ENCODE results near the gene FKRP.
A peak's percentile ranks its signal among the peaks of the same experiment; 100 is the strongest.
"Not testable (repeated sequence)": the region's sequence is repeated elsewhere in the genome, so short reads cannot be mapped to it uniquely, and the experiment has no call there.

The FKRP gene, protein sequence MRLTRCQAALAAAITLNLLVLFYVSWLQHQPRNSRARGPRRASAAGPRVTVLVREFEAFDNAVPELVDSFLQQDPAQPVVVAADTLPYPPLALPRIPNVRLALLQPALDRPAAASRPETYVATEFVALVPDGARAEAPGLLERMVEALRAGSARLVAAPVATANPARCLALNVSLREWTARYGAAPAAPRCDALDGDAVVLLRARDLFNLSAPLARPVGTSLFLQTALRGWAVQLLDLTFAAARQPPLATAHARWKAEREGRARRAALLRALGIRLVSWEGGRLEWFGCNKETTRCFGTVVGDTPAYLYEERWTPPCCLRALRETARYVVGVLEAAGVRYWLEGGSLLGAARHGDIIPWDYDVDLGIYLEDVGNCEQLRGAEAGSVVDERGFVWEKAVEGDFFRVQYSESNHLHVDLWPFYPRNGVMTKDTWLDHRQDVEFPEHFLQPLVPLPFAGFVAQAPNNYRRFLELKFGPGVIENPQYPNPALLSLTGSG

DNA sequence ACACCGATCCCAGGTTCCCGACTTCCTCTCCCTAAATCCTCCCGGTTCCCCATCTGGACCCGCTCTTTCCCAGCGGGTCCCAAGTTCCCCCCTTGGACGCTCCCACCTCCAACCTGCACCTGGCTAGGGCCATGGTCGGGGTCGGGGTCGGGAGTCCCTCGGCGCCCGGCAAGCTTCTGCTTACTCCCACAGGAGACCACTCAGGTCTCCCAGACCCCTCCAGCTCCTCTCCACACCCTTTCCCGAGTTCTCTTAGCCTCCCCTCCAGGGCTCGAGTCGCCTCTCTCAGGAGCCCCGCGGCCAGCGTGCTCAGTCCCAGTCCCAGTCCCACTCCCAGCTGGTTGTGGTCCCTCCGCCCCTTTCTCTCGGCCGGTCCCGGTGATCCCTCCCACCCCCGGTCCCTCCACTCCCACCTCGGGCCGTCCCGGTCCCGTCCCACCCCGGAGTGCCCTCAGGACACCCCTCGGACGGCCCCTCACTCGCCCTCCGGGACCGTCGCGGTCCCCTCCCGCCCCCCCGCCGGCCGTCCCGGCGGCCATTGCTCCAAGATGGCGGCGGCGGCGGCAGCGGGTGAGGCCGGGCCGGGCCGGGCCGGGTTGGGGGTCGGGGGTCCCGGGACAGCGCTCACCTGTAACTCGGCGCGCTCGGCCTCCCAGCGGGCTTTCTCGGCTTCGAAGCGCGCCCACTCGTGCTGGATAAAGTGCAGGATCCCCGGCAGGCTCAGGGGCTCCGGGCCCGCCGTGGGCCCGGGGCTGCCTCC, at the start of gene FKRP:
FKRP (plus strand) TSS at position 537 of the 760 bp plus-strand sequence. CDS start 9,394 bp downstream, outside the sequence.
- DNase-seq, result no peak

DNA sequence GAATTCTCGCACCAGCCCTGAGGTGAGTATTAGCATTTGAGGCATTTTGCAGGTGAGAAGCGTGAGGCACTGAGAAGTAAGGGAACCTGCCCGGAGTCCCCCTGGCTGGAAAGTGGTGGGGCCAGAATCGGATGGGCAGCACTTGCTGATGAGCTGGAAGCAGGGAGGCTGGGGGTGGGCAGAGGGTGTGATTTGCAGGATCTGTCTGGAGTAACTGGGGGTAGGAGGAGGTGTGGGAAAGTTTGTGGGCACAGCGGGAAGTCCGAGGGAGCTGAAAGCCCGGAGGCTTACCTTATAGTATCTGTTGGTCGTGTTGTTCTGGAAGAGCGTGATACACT, 49.0 kb upstream of the FKRP start:
- no peak for DNase-seq

DNA sequence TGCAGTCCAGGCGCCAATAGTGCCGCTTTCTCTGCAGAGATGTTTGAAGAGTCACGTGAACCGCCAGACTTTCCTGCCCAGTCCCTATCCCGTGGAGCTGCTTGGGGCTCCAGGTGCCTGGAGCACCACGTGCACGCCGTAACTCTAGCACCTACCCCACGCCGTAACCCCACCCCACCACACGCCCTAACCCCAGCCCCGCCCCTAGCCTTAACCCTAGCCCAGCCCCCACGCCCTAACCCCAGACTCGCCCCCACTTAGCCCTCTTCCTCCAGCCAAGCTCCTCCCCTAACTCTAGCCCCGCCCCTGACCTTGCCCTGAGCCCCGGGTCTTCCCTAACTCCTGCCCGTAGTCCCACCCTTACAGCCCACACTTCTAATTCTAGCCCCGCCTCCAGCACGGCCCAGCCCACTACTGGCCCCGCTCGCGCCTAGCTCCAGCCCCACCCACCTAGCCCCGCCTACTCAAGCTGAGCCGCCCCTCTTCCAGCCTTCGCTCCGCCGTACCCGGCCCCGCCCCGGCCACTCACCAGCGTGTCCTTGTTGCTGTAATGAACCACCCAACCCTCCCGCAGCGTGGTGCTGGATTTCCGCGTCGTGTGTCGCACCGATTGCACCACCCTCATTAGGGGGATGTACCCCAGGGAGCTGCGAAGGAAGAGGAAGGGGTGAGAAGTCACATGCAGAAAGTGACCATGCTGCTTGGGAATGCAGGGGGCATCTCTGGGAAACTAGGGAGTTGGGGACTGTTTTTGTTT, 48.5 kb upstream of the FKRP start:
- DNase-seq, result peak; percentile 86

DNA sequence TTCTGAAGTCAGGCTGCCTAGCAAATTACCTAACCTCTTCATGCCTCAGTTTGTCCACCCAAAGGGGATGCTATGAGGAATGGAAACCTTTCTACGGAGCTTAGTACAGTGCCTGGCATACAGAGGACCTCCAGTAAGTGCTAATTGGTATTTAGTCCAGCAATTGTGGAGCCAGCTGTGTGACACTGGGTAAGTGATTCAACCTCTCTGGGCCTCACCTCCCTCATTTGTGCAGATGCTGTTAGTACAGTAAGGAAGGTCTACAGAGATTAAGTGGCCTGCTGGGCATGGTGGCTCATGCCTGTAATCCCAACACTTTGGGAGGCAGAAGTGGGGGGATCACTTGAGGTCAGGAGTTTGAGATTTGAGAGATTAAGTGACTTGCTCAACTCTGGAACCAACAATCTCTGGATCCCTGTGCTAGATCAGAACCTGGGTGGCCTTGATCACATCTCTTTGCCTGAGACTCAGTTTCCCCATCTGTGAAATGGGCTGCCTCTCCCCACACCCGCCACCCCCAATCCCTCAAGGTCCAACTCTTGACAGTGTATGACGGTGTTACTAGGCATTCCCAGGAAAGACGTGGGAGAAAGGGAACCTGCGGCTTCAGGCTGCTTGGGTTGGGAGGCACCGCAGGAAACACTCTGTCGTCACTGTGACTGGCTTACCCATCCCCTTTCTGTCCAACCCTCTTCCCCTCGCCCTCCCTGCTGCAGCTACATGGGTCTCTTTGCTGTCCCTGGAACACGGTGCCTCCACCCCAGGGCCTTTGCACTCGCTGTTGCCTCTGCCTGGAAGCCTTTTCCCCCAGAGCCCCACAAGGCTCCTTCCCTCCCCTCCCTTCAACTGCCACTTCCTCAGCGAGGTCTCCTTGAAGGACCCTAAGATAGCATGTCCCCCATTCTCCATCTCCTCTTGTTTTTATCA, 47.2 kb upstream of the FKRP start:
- DNase-seq, result no peak

DNA sequence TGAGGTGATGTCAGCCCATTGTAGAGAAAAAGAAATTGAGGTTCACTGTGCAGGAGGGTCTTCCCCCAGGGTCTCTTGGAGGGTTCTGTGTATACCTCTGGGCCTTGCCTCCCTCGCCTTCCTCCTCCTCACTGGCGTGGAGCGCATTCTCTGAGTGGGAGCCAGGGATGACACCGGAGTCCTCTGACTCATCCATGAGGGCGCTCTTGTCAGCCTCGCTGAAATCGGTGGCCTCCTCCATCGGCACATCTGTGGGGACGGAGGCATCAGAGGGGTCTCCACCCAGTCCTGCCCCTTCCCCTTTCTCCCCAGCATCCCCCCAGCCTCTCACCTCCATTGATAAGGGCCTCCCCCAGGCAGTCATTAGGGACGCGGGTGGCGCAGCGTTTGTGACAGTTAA, 45.2 kb upstream of the FKRP start:
- no peak for DNase-seq

DNA sequence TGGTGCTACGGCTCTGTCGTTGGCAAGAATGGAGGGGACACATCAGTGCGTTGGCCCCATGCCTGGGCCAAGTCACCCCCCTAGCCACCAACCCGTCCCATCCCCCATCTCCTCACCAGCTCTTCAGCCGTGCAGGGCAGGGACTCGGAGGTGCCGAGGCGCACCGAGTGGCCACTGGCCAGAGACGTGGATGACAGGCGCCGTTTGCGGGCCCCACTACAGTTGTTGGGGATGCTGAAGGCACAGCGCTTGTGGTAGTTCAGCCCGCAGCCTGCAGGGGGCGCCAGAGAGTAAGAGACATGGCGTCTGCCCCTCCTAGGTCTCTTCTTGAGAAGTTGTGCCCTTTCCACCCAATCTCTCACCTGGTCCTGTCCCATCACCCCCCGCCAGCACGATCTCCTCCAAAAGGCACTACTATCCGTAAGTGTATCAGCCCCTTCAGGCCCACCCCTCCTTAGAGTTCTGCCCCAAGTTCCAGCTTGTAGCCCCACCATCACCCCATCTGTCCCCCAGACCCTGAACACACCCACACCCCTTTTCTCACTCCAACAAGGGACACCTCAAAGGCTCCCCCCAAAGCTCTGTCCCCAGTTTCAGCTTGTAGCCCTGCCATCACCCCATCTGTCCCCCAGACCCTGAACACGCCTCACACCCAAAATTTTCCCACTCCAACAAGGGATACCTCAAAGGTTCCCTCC, 41.3 kb upstream of the FKRP start:
- peak; percentile 15 for DNase-seq

DNA sequence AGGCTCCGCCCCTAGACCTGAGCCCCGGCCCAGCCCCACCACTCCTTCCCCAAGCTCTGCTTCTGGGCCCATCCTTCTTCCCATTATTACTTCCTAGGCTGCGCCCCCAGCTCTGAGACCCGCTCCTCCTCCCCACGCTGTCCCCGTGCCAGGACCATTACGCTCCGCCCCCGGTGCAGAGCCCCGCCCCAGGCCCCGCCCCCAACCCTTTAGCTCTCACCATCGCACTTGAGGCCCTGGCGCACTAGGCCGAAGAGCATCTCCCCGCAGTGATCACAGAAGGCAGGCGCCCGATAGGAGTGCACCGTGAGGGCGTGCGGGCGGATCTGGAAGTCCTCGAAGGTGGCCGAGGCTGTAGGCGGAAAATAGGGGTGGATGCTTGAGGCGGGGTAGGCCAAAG, 35.2 kb upstream of the FKRP start:
- no peak for DNase-seq

DNA sequence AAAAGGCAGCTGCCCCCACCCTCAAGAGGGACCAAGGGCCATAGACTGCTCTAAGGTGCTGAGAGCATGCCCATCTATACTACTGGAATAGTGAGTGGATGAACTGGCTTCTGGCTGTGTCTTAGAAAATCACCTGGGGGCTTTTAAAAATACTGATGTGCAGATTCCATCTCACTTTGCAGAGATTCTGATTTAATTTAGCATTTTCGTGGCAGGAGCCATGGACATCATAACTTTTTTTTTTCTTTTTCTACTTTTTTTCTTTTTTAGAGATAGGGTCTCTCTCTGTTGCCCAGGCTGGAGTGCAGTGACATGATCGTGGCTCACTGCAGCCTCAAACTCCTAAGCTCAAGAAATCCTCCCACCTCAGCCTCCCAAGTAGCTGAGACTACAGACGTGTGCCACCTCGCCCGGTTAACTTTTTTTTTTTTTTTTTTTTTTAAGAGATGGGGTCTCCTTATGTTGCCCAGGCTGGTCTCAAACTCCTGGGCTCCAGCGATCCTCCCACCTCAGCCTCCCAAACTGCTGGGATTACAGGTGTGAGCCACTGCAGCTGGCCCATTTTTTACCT, 33.0 kb upstream of the FKRP start:
- DNase-seq, result not testable (repeated sequence)

DNA sequence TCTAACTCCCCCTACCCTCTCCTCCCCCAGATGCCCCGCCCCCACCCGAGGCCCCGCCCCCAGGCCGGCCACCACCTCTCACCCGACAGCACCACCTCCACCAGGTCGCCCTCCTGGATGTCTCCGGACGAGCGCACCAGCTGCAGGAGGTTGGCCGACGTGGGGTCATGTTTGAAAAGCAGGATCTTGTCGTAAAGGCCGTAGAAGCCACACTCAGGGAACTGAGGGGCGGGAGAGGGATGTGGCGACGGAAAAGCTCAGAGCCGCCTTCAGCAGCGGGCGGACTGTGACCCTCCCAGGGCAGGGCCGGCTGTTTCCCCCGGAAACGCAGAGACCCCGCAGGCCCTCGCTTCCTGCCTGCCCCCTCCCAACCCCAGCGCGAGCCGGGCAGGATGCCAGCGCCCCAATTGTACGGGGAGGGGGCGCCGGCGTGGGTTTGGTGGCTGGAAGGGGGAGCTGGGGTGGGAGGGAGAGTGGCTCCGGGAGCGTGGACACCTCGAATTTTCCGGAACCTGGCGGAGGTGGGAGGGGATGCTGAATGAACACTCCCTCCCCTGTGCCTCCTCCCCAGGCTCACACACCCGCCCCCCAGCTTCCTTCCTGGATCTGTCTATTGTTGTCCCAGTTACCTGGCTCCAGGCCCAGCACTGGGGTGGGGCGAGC, 31.9 kb upstream of the FKRP start:
- peak; percentile 81 for DNase-seq

DNA sequence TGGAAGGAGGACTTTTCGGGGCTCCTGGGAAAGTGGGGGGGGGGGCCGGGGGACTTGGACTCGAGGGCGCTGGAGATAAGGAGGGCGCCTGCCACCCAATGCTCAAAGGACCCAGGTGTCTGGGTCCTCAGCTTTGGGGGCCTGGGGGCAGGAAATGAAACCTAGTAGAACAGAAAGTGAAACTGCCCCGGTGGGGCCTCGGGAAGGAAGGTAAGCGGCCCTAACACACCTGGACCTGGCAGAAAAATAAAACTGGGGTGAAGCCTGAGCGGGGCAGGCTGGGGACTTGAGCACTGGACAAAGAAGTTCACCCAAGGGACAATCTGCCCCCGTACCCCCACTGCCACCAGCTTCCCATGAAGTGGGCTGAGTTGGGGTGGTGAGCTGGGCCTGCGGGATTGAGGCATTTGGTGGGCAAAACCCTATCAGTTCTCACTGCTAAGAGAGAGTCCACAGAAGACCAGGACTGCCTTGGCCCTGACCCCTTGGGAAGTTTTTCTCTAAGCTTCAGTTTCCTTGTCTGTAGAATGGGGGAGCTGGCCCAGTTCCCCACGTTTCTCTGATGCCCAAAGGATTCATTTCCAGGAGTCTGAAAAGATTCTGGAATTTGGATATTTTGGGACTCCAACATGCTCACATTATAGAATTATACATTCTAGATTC, 31.3 kb upstream of the FKRP start:
- DNase-seq, result no peak

DNA sequence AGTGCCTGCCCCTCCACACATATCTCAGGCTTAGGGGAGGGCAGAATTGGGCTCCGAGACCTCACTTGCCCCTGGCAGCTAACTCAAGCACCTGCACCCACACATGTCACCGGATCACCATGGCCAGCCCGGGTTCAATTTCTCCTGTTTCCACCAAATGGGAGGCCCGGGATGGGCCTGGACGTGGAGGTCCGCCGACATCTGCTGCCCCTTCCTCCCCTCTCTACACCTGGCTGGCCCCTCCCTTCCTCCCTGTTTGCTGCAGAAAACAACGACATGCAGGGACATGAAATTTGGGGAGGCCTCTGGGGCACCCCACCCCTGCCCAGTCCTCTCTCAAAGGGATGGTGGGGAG, 30.3 kb upstream of the FKRP start:
- DNase-seq, result peak; percentile 51

DNA sequence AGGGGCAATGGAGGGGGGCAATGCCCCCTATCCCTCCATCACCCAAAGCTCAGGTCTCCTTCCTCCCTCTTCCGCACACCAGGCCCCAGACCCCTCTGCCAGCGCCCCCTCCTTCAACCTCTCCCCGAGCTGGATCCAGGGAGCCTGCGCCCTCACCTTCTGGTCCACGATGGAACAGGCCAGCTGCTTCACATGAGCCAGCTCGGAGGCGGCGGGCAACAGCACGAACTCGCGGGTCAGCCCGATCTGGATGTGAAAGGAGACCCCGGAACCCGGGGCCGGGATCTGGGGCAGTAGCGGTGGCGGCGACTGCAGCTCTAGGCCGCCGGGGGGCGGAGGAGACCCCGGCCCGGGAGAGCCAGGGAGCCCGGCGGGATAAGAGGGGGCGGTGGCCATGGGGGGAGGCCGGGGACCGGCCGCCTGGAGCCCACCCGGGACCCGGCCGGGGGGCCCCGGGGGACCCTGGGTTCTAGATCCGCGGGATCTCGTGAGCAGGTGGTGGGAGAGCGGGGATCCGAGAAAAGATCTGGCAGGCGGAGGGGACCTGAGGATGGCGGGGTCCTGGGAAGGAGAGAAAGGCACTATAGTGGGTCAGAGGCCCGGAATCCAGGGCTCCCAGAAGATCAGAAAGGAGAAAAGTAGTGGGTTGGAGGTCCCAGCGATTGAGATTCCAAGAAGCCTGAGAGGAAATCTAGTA, 29.7 kb upstream of the FKRP start:
- DNase-seq, result peak; percentile 37

DNA sequence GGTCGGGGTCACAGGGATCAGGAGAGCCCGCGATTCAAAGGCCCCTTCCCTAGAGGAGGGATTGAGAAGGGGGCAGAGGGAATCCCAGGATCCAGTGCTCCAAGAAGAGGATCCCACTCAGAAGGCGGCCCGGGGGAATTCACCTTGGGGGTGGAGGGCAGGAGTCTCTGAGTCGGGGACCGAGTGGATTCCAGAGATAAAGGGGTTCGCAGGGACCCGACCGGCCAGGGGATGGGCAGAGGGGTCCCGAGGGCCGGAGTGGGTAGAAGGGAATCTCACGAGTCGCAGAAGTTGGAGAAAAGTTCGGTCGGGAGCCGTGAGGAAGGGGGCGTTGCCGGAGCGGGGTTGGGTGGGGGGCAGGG, 29.2 kb upstream of the FKRP start:
- DNase-seq, result no peak

DNA sequence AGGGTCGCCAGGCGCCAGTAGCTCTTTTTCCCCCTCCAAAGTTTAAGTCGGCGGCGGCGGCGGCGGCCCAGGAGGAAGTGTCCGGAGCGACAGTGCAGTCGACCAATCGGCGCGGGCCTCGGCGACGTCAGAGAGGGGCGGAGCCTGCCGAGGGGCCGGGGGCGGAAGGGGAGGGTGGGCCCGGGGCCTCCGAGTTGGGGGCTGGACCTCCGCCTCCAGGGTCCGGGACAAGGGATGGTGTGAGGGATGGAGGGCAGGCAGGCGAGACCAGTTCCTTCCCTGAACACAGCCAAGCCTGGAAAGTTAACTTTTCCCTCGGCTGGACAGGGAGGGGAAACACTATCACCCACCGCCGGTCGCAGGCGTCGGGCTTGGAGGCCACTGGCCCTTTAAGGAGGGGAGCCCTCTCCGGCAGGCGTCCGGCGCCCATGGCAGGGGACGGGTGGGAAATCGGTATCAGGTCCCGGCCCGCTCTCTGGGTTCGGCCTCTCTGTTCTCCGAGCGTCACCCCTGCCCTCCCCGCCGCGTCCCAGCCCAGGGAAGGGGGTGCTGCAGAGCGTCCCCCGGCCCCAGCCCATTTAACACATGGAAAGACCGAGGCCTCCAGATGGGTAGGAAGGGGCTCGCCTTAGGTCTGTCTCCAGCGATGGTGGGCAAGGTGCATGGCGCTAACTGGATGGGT, 28.7 kb upstream of the FKRP start, which contains the start of gene PRKD2:
PRKD2 (minus strand) TSS at position 81 of the 682 bp plus-strand sequence. CDS start 744 bp downstream, outside the sequence.
- DNase-seq, result peak; percentile 58

DNA sequence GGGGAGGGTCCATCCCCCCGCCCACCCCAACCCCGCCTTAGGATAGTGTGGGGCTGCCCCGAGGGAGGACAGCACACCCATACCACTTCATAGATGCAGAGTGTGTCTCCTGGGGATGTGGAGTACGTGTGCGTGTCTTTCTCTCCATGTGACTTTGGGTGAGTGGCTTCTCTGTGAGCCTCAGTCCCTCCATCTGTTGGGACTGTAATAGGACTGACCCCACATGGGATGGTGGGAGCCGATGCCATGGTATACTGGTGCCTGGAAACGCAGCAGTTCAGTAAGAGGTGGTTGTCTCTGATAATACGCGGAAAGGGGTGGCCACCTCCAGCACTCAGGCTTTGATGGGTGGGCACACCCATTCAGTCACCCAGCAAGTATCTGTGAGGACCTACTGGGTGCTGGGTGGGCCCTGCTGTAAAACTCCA, 28.1 kb upstream of the FKRP start:
- DNase-seq, result no peak

DNA sequence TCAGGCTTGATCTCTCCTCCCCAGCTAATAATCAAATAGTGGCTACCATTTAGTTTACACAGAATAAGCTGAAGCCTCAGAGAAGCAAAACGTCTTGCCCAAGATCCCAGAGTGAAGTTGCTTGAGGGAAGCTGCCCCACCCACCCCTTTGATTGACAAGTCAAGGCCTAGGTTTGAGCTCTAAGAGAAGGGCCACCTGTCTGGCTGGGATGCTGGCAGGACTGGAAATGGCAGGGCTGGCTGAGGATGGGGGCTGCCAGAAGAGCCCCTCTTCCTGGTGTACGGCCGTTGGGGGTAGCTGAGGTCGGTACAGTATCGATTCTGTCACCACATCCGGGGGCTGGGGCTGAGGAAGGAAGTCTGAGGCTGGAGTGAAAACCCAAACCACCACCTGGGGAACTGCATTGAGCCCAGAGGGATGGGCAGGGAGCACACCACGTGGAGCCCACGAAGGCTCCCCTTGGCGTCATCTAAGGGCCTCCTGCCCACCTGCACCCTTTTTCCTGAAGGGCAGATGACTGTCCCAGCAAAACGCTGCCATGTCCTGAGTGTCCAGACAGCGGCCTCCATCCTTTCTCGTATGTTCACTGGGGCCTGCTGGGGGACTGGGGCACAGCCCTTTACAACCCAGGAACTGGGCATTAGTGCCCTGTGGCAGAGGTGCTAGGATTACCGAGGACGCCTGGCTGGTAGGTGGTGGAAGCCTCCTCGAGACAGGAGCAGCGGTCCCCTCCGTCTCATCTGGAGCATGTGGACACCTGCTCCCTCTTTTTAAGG, 27.5 kb upstream of the FKRP start:
- DNase-seq, result peak; percentile 8

DNA sequence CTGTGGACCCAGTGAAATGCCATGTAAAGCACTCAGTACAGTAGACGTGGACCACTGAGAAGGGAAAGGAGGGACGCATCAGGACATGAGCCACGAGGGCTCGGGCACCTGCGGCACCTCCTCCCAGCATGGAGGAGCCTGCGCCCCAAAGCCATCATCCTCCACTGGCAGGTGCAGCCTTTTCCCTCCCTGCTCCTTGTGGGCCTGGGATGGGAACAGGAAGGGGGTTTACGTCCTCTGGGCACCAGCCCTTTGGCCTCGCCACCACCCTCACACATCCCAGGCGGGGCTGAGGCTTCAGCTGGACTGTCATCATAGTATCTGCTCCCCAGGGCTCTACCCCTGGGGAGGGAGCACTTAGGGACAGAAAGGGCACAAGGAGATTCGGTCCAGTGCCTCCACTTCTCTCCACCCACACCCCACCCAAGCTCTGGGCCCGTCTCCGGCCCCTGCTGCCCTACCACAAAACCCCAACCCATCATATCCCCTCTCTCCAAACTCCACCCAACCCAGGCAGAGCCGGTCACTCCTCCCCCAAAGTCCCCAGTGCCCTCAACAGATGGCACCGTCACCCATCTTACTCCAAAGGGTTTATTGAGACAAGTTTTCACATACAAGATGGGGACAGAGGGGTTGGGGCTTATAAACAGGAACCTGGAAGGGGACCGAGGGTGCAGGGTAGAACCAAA, 26.8 kb upstream of the FKRP start:
- no peak for DNase-seq
